Measurements from ENCODE around the gene THSD4.
A peak's percentile ranks its signal among the peaks of the same experiment; 100 is the strongest.

The THSD4 gene

DNA sequence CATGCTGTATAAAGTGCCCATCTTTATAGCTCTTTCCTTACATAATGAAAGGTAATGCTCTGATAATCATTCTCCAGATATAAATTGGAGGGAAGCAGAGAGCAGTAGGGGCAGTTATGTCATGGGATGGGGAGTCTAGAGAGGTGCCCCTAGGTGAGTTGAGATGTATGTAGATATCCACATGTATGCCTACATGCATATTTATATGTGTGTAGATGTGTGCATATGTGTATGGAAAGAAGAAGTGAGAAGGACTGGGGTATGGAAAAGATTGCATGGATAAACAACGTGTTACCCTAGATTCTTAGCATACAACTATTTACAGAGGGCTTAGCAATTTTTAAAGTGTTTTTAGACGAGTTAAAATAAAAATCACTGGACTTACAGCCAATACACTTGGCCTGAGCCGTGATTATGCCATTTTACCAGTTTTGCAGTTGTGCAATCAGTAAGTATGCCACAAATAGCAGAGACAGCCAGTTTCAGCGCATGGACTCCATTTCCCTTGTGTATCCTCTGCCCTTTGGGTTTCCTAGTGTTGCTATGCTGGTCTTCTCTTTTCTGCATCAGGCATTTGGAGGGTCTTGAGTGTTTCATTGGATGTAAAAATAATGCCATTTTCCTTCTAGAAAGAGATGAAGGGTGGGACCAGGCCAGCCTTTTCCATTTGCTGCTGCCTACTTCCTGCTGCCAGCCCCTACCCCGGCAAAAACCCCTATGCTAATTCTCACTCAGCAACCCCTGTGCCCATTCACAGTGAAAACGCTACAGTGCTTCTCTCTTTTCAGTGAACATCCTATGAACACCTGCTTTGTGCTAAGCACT is 495.7 kb downstream of the THSD4 start:
- Histone ChIP-seq H3K9me3 (0 out of 2 replicates have a peak, but pooled peaks cover 5% of the 10 kb centered on the region), H3K36me3 (replicated peaks) (no peaks in the 10 kb centered on the region), H3K4me1 (peaks cover 23% of the 10 kb centered on the region), H3K4me3 (no peak overlapping the region), H3K27me3 (ENCODE audit: low read depth) (no peaks in the 10 kb centered on the region)
- DNase-seq (ENCODE audit: low spot score in 2 of 2) = no peak
- in situ Hi-C loops (cut with MboI; ENCODE audit: low sequenced_read_pairs) = no loop called here

GRCh38 chr15:71611553-71612396 is 496.5 kb downstream of the THSD4 start:
- 0 out of 2 replicates have a peak, but pooled peaks cover 5% of the 10 kb centered on the region for H3K9me3 ChIP-seq
- in situ Hi-C loops (cut with MboI; ENCODE audit: low sequenced_read_pairs) = no loop called here

DNA sequence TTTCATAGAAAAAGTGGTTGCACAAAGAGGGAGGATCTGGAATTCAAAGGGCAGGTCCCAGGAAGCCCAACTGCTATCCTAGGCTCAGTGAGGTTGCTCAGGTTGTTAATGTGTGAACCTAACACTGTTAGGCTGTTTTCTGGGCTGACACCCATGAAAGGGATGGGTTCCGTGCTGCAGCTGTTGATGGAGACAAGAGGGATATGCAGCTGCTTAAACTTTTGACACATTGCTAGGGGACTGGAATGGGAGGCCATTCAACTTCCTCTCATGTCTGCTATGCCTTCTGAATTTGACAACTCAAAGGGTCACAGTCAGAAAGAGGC is 497.1 kb downstream of the THSD4 start:
- H3K27me3 ChIP-seq (ENCODE audit: low read depth) = no peaks in the 10 kb centered on the region
- H3K36me3 ChIP-seq (replicated peaks) = no peaks in the 10 kb centered on the region
- peaks cover 23% of the 10 kb centered on the region for H3K4me1 ChIP-seq
- no peak for DNase-seq (ENCODE audit: low spot score in 2 of 2)
- H3K9me3 ChIP-seq = 0 out of 2 replicates have a peak, but pooled peaks cover 5% of the 10 kb centered on the region
- in situ Hi-C loops (cut with MboI; ENCODE audit: low sequenced_read_pairs) = no loop called here
- no peak overlapping the region for H3K4me3 ChIP-seq

More at GRCh38 chr15:71611553-71612396, 496.5 kb downstream of the THSD4 start:
- Histone ChIP-seq H3K4me3 (no peak overlapping the region), H3K36me3 (replicated peaks) (no peaks in the 10 kb centered on the region), H3K27me3 (ENCODE audit: low read depth) (no peaks in the 10 kb centered on the region), H3K4me1 (peaks cover 23% of the 10 kb centered on the region)
- DNase-seq (ENCODE audit: low spot score in 2 of 2) = peak; percentile 39 to 46

DNA sequence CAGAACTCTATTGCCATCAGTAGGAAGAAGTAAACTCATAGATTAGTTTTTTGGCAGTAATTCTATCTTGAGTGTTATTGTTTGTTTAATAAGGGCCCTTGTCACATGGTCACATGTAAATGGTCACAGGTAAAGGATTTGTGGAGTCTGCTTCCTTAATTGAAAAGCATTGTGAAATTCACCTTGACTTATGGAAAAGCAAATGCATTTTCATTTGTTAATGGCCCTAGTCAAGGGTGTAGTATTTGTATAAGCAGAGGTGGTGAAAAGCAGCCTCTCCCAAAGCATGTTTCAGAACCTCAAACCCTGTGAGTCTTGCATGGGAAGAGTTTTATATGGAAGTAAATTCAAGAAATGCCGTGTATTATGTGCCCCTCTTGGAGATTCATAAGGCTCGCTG is 497.6 kb downstream of the THSD4 start:
- H3K36me3 ChIP-seq (replicated peaks) = no peaks in the 10 kb centered on the region
- DNase-seq (ENCODE audit: low spot score in 2 of 2) = no peak
- H3K27me3 ChIP-seq (ENCODE audit: low read depth) = no peaks in the 10 kb centered on the region
- H3K9me3 ChIP-seq = 0 out of 2 replicates have a peak, but pooled peaks cover 5% of the 10 kb centered on the region
- peaks cover 23% of the 10 kb centered on the region for H3K4me1 ChIP-seq
- H3K4me3 ChIP-seq = no peak overlapping the region
- in situ Hi-C loops (cut with MboI; ENCODE audit: low sequenced_read_pairs) = no loop called here

GRCh38 chr15:71623111-71623510 is 507.8 kb downstream of the THSD4 start:
- in situ Hi-C loops (cut with MboI; ENCODE audit: low sequenced_read_pairs) = no loop called here
- peaks cover 14% of the 10 kb centered on the region for H3K4me1 ChIP-seq

DNA sequence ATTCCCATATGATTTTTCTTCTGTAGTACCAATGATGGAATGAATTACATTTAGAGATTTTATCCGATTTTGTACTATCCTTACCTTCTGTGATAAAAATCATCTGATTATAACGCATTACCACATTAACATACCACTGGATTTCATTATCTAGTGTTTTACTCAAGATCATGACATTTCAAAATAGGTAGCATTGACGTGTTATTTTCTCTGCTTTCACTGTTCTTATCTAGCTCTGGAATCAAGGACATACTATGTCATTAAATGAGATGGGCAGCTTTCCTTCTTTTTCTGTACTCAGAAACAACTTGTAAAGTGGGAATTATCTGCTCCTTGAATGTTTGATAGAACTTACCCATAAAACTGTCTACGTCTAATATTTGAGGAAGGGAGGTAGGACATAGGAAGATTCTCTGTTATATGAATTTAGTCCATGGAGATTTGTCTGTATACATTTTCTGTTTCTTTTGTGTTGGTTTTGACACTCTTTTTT is 511.4 kb downstream of the THSD4 start:
- H3K36me3 ChIP-seq (replicated peaks) = no peaks in the 10 kb centered on the region
- no peak for DNase-seq (ENCODE audit: low spot score in 2 of 2)
- H3K9me3 ChIP-seq = no peaks in the 10 kb centered on the region
- H3K4me1 ChIP-seq = peaks cover 14% of the 10 kb centered on the region
- peaks cover 11% of the 10 kb centered on the region for H3K27me3 ChIP-seq (ENCODE audit: low read depth)
- no peak overlapping the region for H3K4me3 ChIP-seq
- in situ Hi-C loops (cut with MboI; ENCODE audit: low sequenced_read_pairs) = no loop called here

More at GRCh38 chr15:71623111-71623510, 507.8 kb downstream of the THSD4 start:
- peak in 1 of 2 experiments; percentile 92 for DNase-seq (ENCODE audit: low spot score in 2 of 2)
- no peaks in the 10 kb centered on the region for H3K36me3 ChIP-seq (replicated peaks)
- H3K27me3 ChIP-seq (ENCODE audit: low read depth) = peaks cover 15% of the 10 kb centered on the region
- H3K9me3 ChIP-seq = no peaks in the 10 kb centered on the region
- no peak overlapping the region for H3K4me3 ChIP-seq

DNA sequence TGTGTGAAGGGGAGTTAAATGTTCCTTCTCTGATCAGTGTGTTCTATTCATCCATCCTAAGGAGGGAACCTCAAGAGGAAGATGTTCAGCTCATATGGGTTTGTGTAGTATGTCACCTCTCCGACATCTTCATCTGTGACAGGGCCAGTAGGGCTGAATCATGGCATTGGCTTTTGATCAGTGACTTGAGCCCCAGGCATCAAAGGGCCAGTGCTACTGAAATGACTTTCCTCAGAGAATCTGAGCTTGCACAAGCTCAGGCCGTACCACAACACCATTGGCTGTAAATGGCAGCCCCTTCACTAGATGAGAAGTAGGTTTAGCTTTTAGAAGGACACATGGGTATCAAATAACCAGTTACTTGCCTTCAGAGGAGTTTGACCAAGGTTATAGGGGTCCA is 511.9 kb downstream of the THSD4 start:
- peaks cover 14% of the 10 kb centered on the region for H3K4me1 ChIP-seq
- H3K27me3 ChIP-seq (ENCODE audit: low read depth) = peaks cover 12% of the 10 kb centered on the region
- no peaks in the 10 kb centered on the region for H3K36me3 ChIP-seq (replicated peaks)
- H3K4me3 ChIP-seq = no peak overlapping the region
- DNase-seq (ENCODE audit: low spot score in 2 of 2) = no peak
- no peaks in the 10 kb centered on the region for H3K9me3 ChIP-seq
- in situ Hi-C loops (cut with MboI; ENCODE audit: low sequenced_read_pairs) = no loop called here

DNA sequence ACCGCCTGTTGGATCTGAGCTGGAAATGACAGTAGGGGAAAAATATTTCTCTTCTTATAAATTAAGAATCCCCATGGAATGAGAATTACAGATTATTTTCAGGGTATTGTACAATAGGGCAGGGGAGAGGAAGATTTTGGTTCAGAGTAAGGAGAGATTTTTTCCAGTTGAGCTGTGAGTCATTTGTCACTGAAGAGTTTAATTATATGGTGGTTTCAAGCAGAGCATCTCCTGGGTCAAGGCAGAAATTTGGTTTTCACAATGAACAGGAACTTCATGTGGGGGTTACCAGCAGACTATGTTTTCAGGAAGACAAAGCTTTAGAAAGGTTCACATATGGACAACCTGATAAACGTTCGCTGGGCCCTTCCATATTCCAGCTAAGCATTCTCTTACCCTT is 512.3 kb downstream of the THSD4 start:
- Histone ChIP-seq H3K27me3 (ENCODE audit: low read depth) (peaks cover 13% of the 10 kb centered on the region), H3K9me3 (no peaks in the 10 kb centered on the region), H3K36me3 (replicated peaks) (no peaks in the 10 kb centered on the region), H3K4me1 (peaks cover 13% of the 10 kb centered on the region), H3K4me3 (no peak overlapping the region)
- in situ Hi-C loops (cut with MboI; ENCODE audit: low sequenced_read_pairs) = no loop called here
- no peak for DNase-seq (ENCODE audit: low spot score in 2 of 2)

DNA sequence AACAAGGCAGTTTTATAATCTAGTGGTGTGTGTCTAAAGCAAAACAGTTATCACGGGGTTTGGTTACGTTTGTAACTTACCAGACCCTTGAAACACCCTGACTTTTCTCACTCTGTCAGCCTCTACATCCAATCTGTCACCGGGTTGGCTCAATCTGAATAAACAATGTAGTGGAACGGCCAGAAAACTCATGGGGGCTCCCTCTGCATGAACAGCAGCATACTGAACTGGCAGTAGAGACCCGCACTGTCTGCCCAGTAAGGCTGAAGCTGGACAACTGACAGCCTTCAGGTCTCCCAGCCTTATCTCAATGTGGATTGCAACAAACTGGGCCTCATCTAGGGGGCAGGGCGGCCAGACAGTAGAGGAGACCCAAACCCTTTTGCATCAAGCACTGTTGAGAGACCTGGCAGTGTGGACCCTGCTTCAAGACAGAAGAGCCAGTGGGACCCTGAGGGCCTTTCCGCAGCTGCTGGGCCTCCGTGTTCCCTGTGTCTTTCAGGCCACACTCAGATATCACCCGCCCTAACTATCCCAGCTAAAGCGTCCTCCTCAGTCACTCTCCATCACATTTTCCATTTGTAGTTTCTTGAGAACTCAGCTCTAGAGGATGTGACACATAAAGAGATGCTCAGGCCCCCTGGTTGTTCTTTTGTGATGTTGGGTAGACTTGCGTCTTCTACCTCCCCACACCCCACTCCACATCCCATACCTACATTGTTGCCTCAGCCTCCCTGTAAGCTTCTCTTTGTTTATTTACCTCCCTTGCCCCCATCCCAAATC is 513.9 kb downstream of the THSD4 start:
- no peak for DNase-seq (ENCODE audit: low spot score in 2 of 2)

GRCh38 chr15:71629781-71630474 is 514.7 kb downstream of the THSD4 start:
- Histone ChIP-seq H3K9me3 (no peaks in the 10 kb centered on the region), H3K4me3 (no peak overlapping the region), H3K27me3 (ENCODE audit: low read depth) (peaks cover 13% of the 10 kb centered on the region), H3K36me3 (replicated peaks) (no peaks in the 10 kb centered on the region), H3K4me1 (peaks cover 7% of the 10 kb centered on the region)
- in situ Hi-C loops (cut with MboI; ENCODE audit: low sequenced_read_pairs) = no loop called here
- no peak for DNase-seq (ENCODE audit: low spot score in 2 of 2)

More for the DNA sequence above, 513.9 kb downstream of the THSD4 start:
- peaks cover 13% of the 10 kb centered on the region for H3K27me3 ChIP-seq (ENCODE audit: low read depth)
- H3K9me3 ChIP-seq = no peaks in the 10 kb centered on the region
- in situ Hi-C loops (cut with MboI; ENCODE audit: low sequenced_read_pairs) = no loop called here
- no peaks in the 10 kb centered on the region for H3K36me3 ChIP-seq (replicated peaks)
- H3K4me1 ChIP-seq = peaks cover 2% of the 10 kb centered on the region
- H3K4me3 ChIP-seq = no peak overlapping the region

GRCh38 chr15:71630475-71630809 is 515.2 kb downstream of the THSD4 start:
- in situ Hi-C loops (cut with MboI; ENCODE audit: low sequenced_read_pairs) = no loop called here
- DNase-seq (ENCODE audit: low spot score in 2 of 2) = no peak
- H3K4me3 ChIP-seq = no peak overlapping the region
- no peaks in the 10 kb centered on the region for H3K36me3 ChIP-seq (replicated peaks)
- peaks cover 11% of the 10 kb centered on the region for H3K27me3 ChIP-seq (ENCODE audit: low read depth)
- peaks cover 12% of the 10 kb centered on the region for H3K4me1 ChIP-seq
- no peaks in the 10 kb centered on the region for H3K9me3 ChIP-seq

DNA sequence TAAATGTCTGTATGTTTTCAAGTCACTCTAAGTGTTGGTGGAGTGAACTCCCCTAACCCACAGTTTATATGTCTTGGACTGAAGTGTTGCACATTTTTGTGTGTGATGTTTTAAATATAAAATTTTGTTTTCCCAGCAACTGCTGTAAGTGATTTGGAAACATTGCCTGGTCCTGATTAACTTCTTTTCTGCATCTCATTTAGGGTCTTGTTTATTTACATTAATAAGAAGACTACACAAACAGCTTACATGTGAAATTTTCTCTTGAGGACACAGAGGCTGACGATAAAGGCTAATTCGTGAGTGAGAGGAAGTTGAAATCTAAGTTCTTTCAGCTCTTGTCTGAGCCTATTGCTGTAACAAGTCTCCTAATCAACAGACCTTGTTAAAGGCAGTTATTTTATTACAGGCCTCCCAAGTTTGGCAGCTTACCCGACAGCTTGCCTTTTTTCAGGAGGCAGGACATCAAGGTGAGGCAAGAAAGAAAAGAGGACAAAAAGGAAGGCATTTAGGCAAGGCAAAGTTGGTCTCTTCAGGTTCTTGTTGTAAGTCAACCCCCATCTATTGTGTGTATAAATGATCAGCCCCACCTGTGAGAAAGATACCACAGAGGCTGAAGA is 517.4 kb downstream of the THSD4 start:
- Histone ChIP-seq H3K9me3 (no peaks in the 10 kb centered on the region), H3K36me3 (replicated peaks) (no peaks in the 10 kb centered on the region), H3K4me3 (no peak overlapping the region), H3K4me1 (peaks cover 18% of the 10 kb centered on the region), H3K27me3 (ENCODE audit: low read depth) (peaks cover 2% of the 10 kb centered on the region; the same call in 1 of the 2 replicates)
- in situ Hi-C loops (cut with MboI; ENCODE audit: low sequenced_read_pairs) = no loop called here
- DNase-seq (ENCODE audit: low spot score in 2 of 2) = no peak

Data from HAP-1 (cell line).